Nephron (organoid): ENCODE results near the gene DSCAML1.

Experiments
- H3K27ac Mint-ChIP-seq, 3 experiments: 2 replicates each; pipeline ENCODE4 v1.8.0; 2020; ENCODE audit warnings: mixed read lengths in 3 of 3, mild to moderate bottlenecking in 2 of 3, moderate library complexity in 1 of 3
- H3K27me3 Mint-ChIP-seq: 2 replicates; pipeline ENCODE4 v1.8.0; 2021; ENCODE audit warnings: low read depth, mild to moderate bottlenecking, moderate library complexity, mixed read lengths
- H3K36me3 Mint-ChIP-seq: 2 replicates; pipeline ENCODE4 v1.8.0; 2020; ENCODE audit warnings: low read depth, mixed read lengths
- H3K4me1 Mint-ChIP-seq: 2 replicates; pipeline ENCODE4 v1.8.0; 2020; ENCODE audit warnings: mixed read lengths
- H3K4me3 Mint-ChIP-seq, 3 experiments: 2 replicates each; pipeline ENCODE4 v1.8.0; 2020; ENCODE audit warnings: mild to moderate bottlenecking in 3 of 3, mixed read lengths in 3 of 3, moderate library complexity in 2 of 3
- H3K9me3 Mint-ChIP-seq: 2 replicates; pipeline ENCODE4 v1.8.0; 2020; ENCODE audit warnings: mixed read lengths
- CTCF ChIP-seq, 3 experiments: fragments of 200-600 bp; sonication (generic); IDR thresholded peaks; one replicate each; pipeline ENCODE4 v1.5.0; 2021; ENCODE audit warnings: antibody characterized with exemption in 3 of 3; ENCODE audit not compliant: unreplicated experiment in 3 of 3

DSCAML1 gene

DNA sequence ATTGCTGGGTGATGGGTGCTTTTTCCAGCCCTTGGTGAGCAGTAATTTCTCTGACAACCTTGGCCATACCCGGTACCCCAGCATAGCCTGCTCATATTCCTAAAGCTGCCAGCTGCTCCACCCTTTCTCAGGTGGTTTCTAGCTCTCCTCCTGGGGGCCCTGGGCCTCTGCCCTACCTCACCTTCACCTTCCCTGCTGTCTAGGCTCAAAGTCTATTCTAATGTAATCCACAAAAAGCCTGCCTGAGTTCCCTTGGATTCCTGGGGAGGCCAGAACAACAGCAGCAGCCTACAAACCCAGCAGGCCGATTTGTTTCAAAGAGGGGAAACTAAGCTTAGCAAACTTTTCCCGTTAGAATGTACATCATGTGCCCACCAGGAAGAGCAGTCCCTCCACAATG is 117.6 kb downstream of the DSCAML1 start:
- no peak for TF ChIP-seq CTCF (IDR thresholded peaks at IDR 0.05; ENCODE audit: unreplicated experiment in 3 of 3)

GRCh38 chr11:117678658-117679406 is 118.2 kb downstream of the DSCAML1 start:
- peaks cover 54% of the 10 kb centered on the region for H3K4me1 Mint-ChIP-seq
- no peaks in the 10 kb centered on the region for H3K9me3 Mint-ChIP-seq
- no peaks in the 10 kb centered on the region for H3K36me3 Mint-ChIP-seq
- H3K27ac Mint-ChIP-seq, result no peak overlapping the region
- no peak for TF ChIP-seq CTCF (IDR thresholded peaks at IDR 0.05; ENCODE audit: unreplicated experiment in 3 of 3)
- no peak overlapping the region for H3K4me3 Mint-ChIP-seq
- peaks cover 17% of the 10 kb centered on the region for H3K27me3 Mint-ChIP-seq

More for the DNA sequence above, 117.6 kb downstream of the DSCAML1 start:
- H3K4me1 Mint-ChIP-seq, result peaks cover 56% of the 10 kb centered on the region
- H3K27me3 Mint-ChIP-seq, result peaks cover 15% of the 10 kb centered on the region
- H3K4me3 Mint-ChIP-seq, result no peak overlapping the region
- no peaks in the 10 kb centered on the region for H3K36me3 Mint-ChIP-seq
- H3K27ac Mint-ChIP-seq, result no peak overlapping the region
- H3K9me3 Mint-ChIP-seq, result no peaks in the 10 kb centered on the region

DNA sequence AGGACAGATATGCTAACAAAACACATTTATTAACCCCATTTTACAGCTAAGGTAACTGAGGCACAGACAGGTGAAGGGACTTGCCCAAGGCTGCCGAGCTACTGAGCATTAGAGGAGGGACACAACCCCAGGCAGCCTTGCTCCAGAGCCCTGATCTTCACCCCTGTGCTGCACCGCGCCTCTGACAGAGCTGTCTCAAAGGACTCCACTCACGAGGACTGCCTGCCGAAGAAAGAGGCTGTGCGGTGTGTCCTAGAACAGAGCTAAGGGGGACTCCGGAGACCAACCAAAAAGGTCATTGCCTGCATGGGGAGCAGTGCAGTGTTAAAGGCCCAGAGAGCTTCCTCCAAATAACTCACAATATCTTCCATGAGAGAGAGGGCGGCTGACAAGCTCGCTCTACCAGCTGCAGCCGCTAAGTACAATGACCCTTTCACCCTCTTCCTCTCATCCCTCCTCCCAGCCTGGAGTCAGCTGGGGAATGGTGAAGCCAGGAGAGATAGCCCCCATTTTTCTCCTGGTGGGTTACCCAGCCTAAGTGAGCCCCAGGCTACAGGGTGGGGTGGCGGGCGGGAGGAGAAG is 119.2 kb downstream of the DSCAML1 start:
- no peaks in the 10 kb centered on the region for H3K36me3 Mint-ChIP-seq
- H3K4me1 Mint-ChIP-seq, result peaks cover 56% of the 10 kb centered on the region
- H3K4me3 Mint-ChIP-seq, result no peak overlapping the region
- no peak for TF ChIP-seq CTCF (IDR thresholded peaks at IDR 0.05; ENCODE audit: unreplicated experiment in 3 of 3)
- H3K27ac Mint-ChIP-seq, result no peak overlapping the region
- peaks cover 27% of the 10 kb centered on the region for H3K27me3 Mint-ChIP-seq
- H3K9me3 Mint-ChIP-seq, result no peaks in the 10 kb centered on the region

DNA sequence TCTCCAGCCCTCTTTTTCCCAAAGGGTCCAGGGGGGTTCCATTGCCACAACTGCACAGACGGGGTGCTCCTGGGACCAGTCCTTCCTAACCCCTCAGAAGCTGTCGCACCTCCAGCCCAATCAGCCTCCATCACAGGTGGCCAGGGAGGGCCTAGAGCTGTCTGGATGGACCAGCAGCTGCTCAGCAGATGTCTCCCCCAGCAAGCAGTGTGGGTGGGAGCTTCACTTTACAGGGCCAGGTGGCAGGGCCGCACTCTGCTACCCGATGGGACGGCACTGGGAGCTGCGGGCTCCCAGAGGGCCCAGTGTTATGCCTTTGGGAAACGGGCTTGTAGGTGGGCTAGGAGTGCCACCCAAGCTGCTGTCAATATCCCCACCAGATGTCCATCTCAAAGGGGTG is 120.5 kb downstream of the DSCAML1 start:
- no peaks in the 10 kb centered on the region for H3K9me3 Mint-ChIP-seq
- H3K27me3 Mint-ChIP-seq, result peaks cover 31% of the 10 kb centered on the region
- no peak overlapping the region for H3K27ac Mint-ChIP-seq
- TF ChIP-seq CTCF (IDR thresholded peaks at IDR 0.05; ENCODE audit: unreplicated experiment in 3 of 3), result no peak
- peaks cover 51% of the 10 kb centered on the region for H3K4me1 Mint-ChIP-seq
- no peaks in the 10 kb centered on the region for H3K36me3 Mint-ChIP-seq
- no peak overlapping the region for H3K4me3 Mint-ChIP-seq

DNA sequence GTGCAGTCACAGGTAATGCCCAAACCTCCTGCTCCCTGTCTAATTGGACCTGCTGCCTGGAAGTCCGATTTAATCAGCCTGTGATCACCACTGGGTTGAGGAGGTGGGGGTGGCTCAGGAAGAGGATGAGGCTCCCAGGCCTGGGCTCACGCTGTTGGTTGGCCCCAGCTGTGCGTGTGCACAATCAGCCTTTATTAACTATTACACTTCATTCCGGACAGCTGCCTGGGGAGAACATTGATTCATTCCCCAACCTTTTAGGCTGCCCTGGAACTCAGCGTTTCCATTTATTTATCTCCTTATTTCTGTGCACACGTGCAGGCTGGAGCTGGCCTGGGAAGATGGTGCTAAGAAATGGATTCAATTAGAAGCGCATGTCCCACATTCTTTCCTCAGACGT is 123.4 kb downstream of the DSCAML1 start:
- Mint-ChIP-seq H3K36me3 (no peaks in the 10 kb centered on the region), H3K9me3 (no peaks in the 10 kb centered on the region), H3K27me3 (peaks cover 43% of the 10 kb centered on the region), H3K4me3 (no peak overlapping the region), H3K27ac (no peak overlapping the region), H3K4me1 (peaks cover 37% of the 10 kb centered on the region)
- no peak for TF ChIP-seq CTCF (IDR thresholded peaks at IDR 0.05; ENCODE audit: unreplicated experiment in 3 of 3)

DNA sequence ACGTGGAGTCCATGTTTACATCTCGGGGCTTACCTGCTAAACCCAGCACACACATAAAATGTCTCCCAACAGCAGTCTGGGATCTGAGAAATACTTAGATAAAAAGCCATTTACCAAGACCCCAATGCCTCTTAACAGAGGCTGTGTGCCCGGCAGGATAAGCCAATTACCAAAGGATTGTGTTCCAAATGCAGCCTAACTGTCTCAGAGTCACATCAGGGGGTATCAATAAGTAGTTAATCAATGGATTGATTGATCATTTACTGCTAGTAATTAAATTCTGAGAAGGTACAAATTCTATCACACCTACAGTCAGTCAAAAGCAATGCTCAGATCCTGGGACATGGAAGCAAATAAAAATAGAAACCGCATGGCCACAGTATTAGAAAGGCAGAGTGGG is 125.6 kb downstream of the DSCAML1 start:
- Mint-ChIP-seq H3K9me3 (no peaks in the 10 kb centered on the region), H3K4me3 (no peak overlapping the region), H3K27me3 (peaks cover 50% of the 10 kb centered on the region), H3K4me1 (peaks cover 27% of the 10 kb centered on the region), H3K27ac (no peak overlapping the region), H3K36me3 (peaks cover 4% of the 10 kb centered on the region)
- no peak for TF ChIP-seq CTCF (IDR thresholded peaks at IDR 0.05; ENCODE audit: unreplicated experiment in 3 of 3)
